DND-41 (cell line): ENCODE measurements around the gene SPCS2.

Source experiments
- ATAC-seq: fragments of 200-7000 bp; cut with Tn5 transposase; 3 replicates; pipeline ENCODE4 v1.9.1; 2021; ENCODE audit warnings: low read depth; ENCODE audit not compliant: insufficient read depth
- DNase-seq: peaks from one replicate; pipeline ENCODE4 v3.0.0-alpha.2; 2020
- H2AFZ ChIP-seq: 2 replicates; pipeline ENCODE4 v1.6.0; 2012; ENCODE audit warnings: low read depth, low read length
- H3K27ac ChIP-seq: 2 replicates; pipeline ENCODE4 v1.5.1; 2012; ENCODE audit warnings: low read length, inconsistent platforms
- H3K27me3 ChIP-seq: fragments of 200-600 bp; sonication (generic); 2 replicates; pipeline ENCODE4 v1.6.0; 2012; ENCODE audit warnings: low read length, mild to moderate bottlenecking, inconsistent platforms; ENCODE audit not compliant: insufficient read depth, poor library complexity
- H3K36me3 ChIP-seq: 2 replicates; pipeline ENCODE4 v1.5.1; 2012; ENCODE audit warnings: low read length, inconsistent platforms; ENCODE audit not compliant: insufficient read depth
- H3K4me1 ChIP-seq: 2 replicates; pipeline ENCODE4 v1.5.1; 2012; ENCODE audit warnings: mild to moderate bottlenecking, low read length; ENCODE audit not compliant: insufficient read depth
- H3K4me2 ChIP-seq: 2 replicates; pipeline ENCODE4 v1.6.0; 2012; ENCODE audit warnings: mild to moderate bottlenecking, moderate library complexity, low read length, inconsistent platforms; ENCODE audit not compliant: insufficient read depth
- H3K4me3 ChIP-seq, 2 experiments: fragments of 200-600 bp in 1 of 2; shearing (Covaris generic) in 1 of 2; 2 replicates each; pipeline ENCODE4 v1.5.1; 2012 to 2016; ENCODE audit warnings: inconsistent platforms in 2 of 2, low read length in 2 of 2, mild to moderate bottlenecking in 2 of 2, low read depth in 1 of 2, moderate library complexity in 1 of 2
- H3K79me2 ChIP-seq: 2 replicates; pipeline ENCODE4 v1.6.0; 2012; ENCODE audit warnings: low read length, inconsistent platforms; ENCODE audit not compliant: insufficient read depth
- H3K9ac ChIP-seq: 2 replicates; pipeline ENCODE4 v1.6.0; 2012; ENCODE audit warnings: low read depth, mild to moderate bottlenecking, inconsistent platforms, low read length, moderate library complexity
- H3K9me3 ChIP-seq: 2 replicates; pipeline ENCODE4 v1.5.1; 2012; ENCODE audit warnings: low read length, moderate library complexity, mild to moderate bottlenecking, inconsistent platforms; ENCODE audit not compliant: insufficient read depth, severe bottlenecking
- H4K20me1 ChIP-seq: 2 replicates; pipeline ENCODE4 v1.6.0; 2012; ENCODE audit warnings: low read length; ENCODE audit not compliant: insufficient read depth
- EZH2 ChIP-seq: IDR thresholded peaks from 3 replicates; pipeline ENCODE4 v1.6.1; 2012; ENCODE audit warnings: borderline replicate concordance, low read depth, mild to moderate bottlenecking, moderate library complexity, low read length, inconsistent platforms; ENCODE audit not compliant: severe bottlenecking
- TF ChIP-seq, protein P1 (sequence below): IDR thresholded peaks from 2 replicates; pipeline ENCODE4 v1.5.1; 2012; ENCODE audit warnings: borderline replicate concordance, low read length, moderate library complexity, mild to moderate bottlenecking; ENCODE audit not compliant: poor library complexity, severe bottlenecking; ENCODE audit errors: extremely low read depth

The SPCS2 gene

DNA sequence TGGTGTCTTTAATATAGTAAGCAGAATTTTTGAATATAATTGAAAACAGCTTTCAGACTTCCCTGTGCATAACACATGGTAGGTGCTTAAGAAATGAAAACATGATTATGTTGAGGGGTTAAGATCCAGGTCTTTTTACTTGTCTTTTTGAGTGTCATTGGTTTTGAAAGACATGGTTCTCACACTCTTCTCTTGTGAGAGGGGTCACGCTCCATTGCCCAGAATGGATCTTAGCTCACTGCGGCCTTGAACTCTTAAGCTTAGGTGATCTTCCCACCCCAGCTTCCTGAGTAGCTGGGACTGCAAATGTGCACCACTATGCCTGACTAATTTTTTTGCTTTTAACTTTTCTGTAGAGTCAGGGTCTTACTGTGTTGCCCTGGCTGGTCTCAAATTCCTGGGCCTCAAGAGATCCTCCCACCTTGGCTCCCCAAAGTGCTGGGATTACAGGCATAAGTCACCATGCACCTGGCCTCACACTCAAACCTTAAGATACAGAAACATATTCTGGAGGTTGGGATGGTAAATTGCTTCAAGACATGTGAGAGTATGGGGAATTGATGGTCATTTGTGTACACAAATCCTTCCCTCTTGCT lies 1.4 kb downstream of the SPCS2 start:
- Histone ChIP-seq H3K36me3 (peaks cover 26% of the 10 kb centered on the region), H3K79me2 (peaks cover 82% of the 10 kb centered on the region), H3K4me2 (peak overlapping the region; percentile 84), H3K4me1 (peaks cover 41% of the 10 kb centered on the region), H3K9me3 (no peaks in the 10 kb centered on the region), H4K20me1 (peaks cover 27% of the 10 kb centered on the region), H3K9ac (peak overlapping the region; percentile 92), H3K27ac (peak overlapping the region; percentile 92), H2AFZ (no peak overlapping the region), H3K4me3 (peak overlapping the region; percentile 89 to 97; a peak in 3 of 4 replicates), H3K27me3 (no peaks in the 10 kb centered on the region)
- TF ChIP-seq EZH2: no peak
- TF ChIP-seq, protein P1, sequence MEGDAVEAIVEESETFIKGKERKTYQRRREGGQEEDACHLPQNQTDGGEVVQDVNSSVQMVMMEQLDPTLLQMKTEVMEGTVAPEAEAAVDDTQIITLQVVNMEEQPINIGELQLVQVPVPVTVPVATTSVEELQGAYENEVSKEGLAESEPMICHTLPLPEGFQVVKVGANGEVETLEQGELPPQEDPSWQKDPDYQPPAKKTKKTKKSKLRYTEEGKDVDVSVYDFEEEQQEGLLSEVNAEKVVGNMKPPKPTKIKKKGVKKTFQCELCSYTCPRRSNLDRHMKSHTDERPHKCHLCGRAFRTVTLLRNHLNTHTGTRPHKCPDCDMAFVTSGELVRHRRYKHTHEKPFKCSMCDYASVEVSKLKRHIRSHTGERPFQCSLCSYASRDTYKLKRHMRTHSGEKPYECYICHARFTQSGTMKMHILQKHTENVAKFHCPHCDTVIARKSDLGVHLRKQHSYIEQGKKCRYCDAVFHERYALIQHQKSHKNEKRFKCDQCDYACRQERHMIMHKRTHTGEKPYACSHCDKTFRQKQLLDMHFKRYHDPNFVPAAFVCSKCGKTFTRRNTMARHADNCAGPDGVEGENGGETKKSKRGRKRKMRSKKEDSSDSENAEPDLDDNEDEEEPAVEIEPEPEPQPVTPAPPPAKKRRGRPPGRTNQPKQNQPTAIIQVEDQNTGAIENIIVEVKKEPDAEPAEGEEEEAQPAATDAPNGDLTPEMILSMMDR: no peak
- ATAC-seq: no peak
- DNase-seq: no peak

DNA sequence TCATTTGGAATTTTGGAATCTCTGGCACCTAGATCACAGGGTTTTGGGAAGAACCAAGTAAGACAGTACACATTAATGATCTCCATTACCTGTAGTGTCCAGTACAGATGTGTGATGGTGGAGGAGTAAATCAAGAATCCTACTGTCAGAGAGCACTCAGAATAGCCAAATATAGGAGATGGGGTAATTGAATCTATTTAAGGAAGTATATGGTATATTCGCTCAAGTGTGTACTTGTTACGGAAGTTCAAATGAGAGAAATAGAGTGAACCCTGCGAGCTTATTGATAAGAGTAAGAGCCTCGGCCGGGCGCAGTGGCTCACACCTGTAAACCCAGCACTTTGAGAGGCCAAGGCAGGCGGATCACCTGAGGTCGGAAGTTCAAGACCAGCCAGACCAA lies 2.2 kb downstream of the SPCS2 start:
- peaks cover 44% of the 10 kb centered on the region for H3K4me1 ChIP-seq
- H3K36me3 ChIP-seq: peaks cover 28% of the 10 kb centered on the region
- H3K27ac ChIP-seq: no peak overlapping the region
- H2AFZ ChIP-seq: no peak overlapping the region
- peaks cover 89% of the 10 kb centered on the region for H3K79me2 ChIP-seq
- H3K27me3 ChIP-seq: no peaks in the 10 kb centered on the region
- no peaks in the 10 kb centered on the region for H3K9me3 ChIP-seq
- no peak for ATAC-seq
- H3K4me2 ChIP-seq: peak overlapping the region; percentile 84
- H3K4me3 ChIP-seq: peak overlapping the region in 1 of 2 experiments; percentile 31; a peak in 1 of 4 replicates
- H3K9ac ChIP-seq: peak overlapping the region; percentile 92; the same call in 1 of the 2 replicates
- no peak for DNase-seq
- TF ChIP-seq EZH2: no peak
- TF ChIP-seq, protein P1: no peak
- H4K20me1 ChIP-seq: peaks cover 32% of the 10 kb centered on the region

DNA sequence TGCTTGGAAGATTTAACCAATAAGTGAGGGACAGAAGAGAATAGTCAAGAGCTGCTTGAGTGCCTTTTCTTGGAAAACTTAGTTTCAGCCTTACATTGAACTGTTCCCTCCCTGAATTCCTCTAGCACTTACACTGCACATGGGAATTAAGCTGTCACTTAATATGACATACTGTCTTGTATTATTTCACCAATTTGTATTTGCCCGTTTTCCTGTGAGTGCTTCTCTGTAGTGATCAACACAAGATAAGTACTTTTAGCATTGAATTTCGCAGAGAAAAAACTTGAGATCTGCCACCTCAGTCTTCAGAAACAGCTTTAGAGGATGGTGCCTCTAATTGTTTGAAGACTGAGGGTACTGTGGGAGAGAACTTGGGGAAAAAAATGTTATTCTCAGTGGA lies 3.7 kb downstream of the SPCS2 start:
- TF ChIP-seq, protein P1: no peak
- TF ChIP-seq EZH2: no peak
- peaks cover 43% of the 10 kb centered on the region for H3K4me1 ChIP-seq
- H2AFZ ChIP-seq: no peak overlapping the region
- no peak overlapping the region for H3K4me3 ChIP-seq
- DNase-seq: no peak
- ATAC-seq: no peak
- peak overlapping the region; percentile 31; the same call in 1 of the 2 replicates for H3K4me2 ChIP-seq
- H3K27me3 ChIP-seq: no peaks in the 10 kb centered on the region
- peaks cover 38% of the 10 kb centered on the region for H3K36me3 ChIP-seq
- no peak overlapping the region for H3K9ac ChIP-seq
- H4K20me1 ChIP-seq: peaks cover 42% of the 10 kb centered on the region
- H3K9me3 ChIP-seq: no peaks in the 10 kb centered on the region
- no peak overlapping the region for H3K27ac ChIP-seq
- H3K79me2 ChIP-seq: peaks cover 97% of the 10 kb centered on the region
